Measurements from ENCODE around the gene RRAD.

DNA sequence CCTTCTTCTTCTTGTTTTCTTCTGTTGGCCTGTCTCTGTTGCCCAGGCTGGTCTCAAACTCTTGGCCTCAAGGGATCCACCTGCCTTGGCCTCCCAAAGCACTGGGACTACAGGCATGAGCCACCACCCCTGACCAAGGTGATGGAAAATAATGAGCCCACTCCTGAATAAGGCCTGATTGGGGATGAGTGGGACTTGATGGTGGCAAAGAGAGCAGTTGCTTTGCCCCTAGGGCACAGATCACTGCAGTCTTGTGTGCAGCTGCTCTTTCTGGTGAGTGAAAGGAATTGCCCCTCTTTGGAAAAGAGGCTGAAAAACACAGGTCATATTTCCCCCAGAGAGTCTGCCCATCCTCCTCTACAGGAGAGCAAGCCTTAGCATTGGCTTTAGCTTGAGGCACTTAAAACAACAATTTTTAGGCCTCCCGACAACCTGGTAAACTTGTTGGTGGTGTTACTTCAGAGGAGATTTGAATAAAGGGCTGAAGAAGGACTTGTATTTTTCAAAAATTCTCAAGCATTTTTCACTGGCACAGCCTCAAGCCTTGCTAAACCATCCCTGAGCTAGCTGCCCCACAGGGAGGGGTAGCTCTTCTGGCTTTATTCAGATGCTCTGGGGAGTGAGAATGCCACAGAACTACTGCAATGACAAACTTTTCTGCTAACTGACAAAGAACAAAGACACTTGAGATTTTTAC lies 51.1 kb downstream of the RRAD start:
- TF ChIP-seq, protein P1, sequence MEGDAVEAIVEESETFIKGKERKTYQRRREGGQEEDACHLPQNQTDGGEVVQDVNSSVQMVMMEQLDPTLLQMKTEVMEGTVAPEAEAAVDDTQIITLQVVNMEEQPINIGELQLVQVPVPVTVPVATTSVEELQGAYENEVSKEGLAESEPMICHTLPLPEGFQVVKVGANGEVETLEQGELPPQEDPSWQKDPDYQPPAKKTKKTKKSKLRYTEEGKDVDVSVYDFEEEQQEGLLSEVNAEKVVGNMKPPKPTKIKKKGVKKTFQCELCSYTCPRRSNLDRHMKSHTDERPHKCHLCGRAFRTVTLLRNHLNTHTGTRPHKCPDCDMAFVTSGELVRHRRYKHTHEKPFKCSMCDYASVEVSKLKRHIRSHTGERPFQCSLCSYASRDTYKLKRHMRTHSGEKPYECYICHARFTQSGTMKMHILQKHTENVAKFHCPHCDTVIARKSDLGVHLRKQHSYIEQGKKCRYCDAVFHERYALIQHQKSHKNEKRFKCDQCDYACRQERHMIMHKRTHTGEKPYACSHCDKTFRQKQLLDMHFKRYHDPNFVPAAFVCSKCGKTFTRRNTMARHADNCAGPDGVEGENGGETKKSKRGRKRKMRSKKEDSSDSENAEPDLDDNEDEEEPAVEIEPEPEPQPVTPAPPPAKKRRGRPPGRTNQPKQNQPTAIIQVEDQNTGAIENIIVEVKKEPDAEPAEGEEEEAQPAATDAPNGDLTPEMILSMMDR (IDR thresholded peaks at IDR 0.05; ENCODE audit: poor library complexity, severe bottlenecking) = no peak
- TF ChIP-seq POLR2AphosphoS5 (IDR thresholded peaks at IDR 0.05) (no peak), RAD21 (conservative IDR thresholded peaks at IDR 0.05) (no peak), EP300 (conservative IDR thresholded peaks at IDR 0.05; ENCODE audit: poor library complexity, severe bottlenecking) (no peak), MXI1 (conservative IDR thresholded peaks at IDR 0.05; ENCODE audit: poor library complexity, severe bottlenecking) (no peak), EZH2 (IDR thresholded peaks at IDR 0.05; ENCODE audit: borderline replicate concordance, insufficient read depth, low read length, poor library complexity, severe bottlenecking) (no peak), TAF1 (IDR thresholded peaks at IDR 0.05; ENCODE audit: low read depth) (no peak), SMC3 (conservative IDR thresholded peaks at IDR 0.05; ENCODE audit: poor library complexity) (no peak)
- TF ChIP-seq, protein P2, sequence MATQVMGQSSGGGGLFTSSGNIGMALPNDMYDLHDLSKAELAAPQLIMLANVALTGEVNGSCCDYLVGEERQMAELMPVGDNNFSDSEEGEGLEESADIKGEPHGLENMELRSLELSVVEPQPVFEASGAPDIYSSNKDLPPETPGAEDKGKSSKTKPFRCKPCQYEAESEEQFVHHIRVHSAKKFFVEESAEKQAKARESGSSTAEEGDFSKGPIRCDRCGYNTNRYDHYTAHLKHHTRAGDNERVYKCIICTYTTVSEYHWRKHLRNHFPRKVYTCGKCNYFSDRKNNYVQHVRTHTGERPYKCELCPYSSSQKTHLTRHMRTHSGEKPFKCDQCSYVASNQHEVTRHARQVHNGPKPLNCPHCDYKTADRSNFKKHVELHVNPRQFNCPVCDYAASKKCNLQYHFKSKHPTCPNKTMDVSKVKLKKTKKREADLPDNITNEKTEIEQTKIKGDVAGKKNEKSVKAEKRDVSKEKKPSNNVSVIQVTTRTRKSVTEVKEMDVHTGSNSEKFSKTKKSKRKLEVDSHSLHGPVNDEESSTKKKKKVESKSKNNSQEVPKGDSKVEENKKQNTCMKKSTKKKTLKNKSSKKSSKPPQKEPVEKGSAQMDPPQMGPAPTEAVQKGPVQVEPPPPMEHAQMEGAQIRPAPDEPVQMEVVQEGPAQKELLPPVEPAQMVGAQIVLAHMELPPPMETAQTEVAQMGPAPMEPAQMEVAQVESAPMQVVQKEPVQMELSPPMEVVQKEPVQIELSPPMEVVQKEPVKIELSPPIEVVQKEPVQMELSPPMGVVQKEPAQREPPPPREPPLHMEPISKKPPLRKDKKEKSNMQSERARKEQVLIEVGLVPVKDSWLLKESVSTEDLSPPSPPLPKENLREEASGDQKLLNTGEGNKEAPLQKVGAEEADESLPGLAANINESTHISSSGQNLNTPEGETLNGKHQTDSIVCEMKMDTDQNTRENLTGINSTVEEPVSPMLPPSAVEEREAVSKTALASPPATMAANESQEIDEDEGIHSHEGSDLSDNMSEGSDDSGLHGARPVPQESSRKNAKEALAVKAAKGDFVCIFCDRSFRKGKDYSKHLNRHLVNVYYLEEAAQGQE (IDR thresholded peaks at IDR 0.05; ENCODE audit: borderline replicate concordance) = no peak
